GM19395 (cell line): ENCODE data around the gene STEAP1.
"Not testable (repeated sequence)": the region's sequence is repeated elsewhere in the genome, so short reads cannot be mapped to it uniquely, and the experiment has no call there.

Experiments
- ATAC-seq: cut with Tn5 transposase; IDR thresholded peaks from one replicate; pipeline ENCODE4 v1.9.1; 2021; ENCODE audit warnings: mild to moderate bottlenecking, moderate library complexity; ENCODE audit not compliant: unreplicated experiment

Gene STEAP1

GRCh38 chr7:90173127-90173844, 19.0 kb downstream of the STEAP1 start:
- peak; percentile 97 for ATAC-seq

GRCh38 chr7:90175667-90176066, 21.4 kb downstream of the STEAP1 start:
- ATAC-seq, result no peak

- no peak for ATAC-seq
Measured at GRCh38 chr7:90176195-90176594, 21.9 kb downstream of the STEAP1 start.

GRCh38 chr7:90178166-90178565, 23.9 kb downstream of the STEAP1 start:
- no peak for ATAC-seq

- peak; percentile 99 for ATAC-seq
Measured at GRCh38 chr7:90178679-90179278, 24.5 kb downstream of the STEAP1 start.

- ATAC-seq, result no peak
Measured at GRCh38 chr7:90180011-90180585, 25.8 kb downstream of the STEAP1 start.

- ATAC-seq, result no peak
Measured at GRCh38 chr7:90180649-90181048, 26.4 kb downstream of the STEAP1 start.

GRCh38 chr7:90181485-90181884, 27.2 kb downstream of the STEAP1 start:
- no peak for ATAC-seq

GRCh38 chr7:90186290-90186689, 32.0 kb downstream of the STEAP1 start:
- ATAC-seq, result not testable (repeated sequence)

- ATAC-seq, result no peak
Measured at GRCh38 chr7:90187507-90188050, 33.3 kb downstream of the STEAP1 start.

GRCh38 chr7:90188281-90188680, 34.0 kb downstream of the STEAP1 start:
- ATAC-seq, result peak; percentile 93

GRCh38 chr7:90190995-90191394, 36.7 kb downstream of the STEAP1 start:
- ATAC-seq, result no peak

- ATAC-seq, result no peak
Measured at GRCh38 chr7:90191648-90192047, 37.4 kb downstream of the STEAP1 start.

- no peak for ATAC-seq
Measured at GRCh38 chr7:90192876-90193750, 38.8 kb downstream of the STEAP1 start.

GRCh38 chr7:90194911-90195809, 40.9 kb downstream of the STEAP1 start:
- no peak for ATAC-seq

- no peak for ATAC-seq
Measured at GRCh38 chr7:90201500-90202195, 47.4 kb downstream of the STEAP1 start.

GRCh38 chr7:90207956-90208355, 53.7 kb downstream of the STEAP1 start:
- ATAC-seq, result no peak

- ATAC-seq, result no peak
Measured at GRCh38 chr7:90209776-90210175, 55.5 kb downstream of the STEAP1 start.

- no peak for ATAC-seq
Measured at GRCh38 chr7:90210475-90210874, 56.2 kb downstream of the STEAP1 start.
